HG03571 (cell line): Measurements from ENCODE around the gene LCN15.
"Not testable (repeated sequence)": the region's sequence is repeated elsewhere in the genome, so short reads cannot be mapped to it uniquely, and the experiment has no call there.

Source experiments
- ATAC-seq: cut with Tn5 transposase; IDR thresholded peaks from one replicate; pipeline ENCODE4 v1.9.1; 2021; ENCODE audit not compliant: unreplicated experiment

LCN15 gene

GRCh38 chr9:136794281-136794999, 30.1 kb upstream of the LCN15 start:
- no peak for ATAC-seq

- no peak for ATAC-seq
Observed at GRCh38 chr9:136793086-136793946, 29.0 kb upstream of the LCN15 start.

- ATAC-seq: no peak
Observed at GRCh38 chr9:136792321-136793085, 28.2 kb upstream of the LCN15 start.

- no peak for ATAC-seq
Observed at GRCh38 chr9:136791516-136792276, 27.4 kb upstream of the LCN15 start.

GRCh38 chr9:136790640-136791515, 26.6 kb upstream of the LCN15 start, which contains the start of gene TMEM141:
TSS of gene TMEM141 (plus strand) at chr9:136791344. CDS start at chr9:136791371, 27 bp downstream.
- peak; percentile 88 for ATAC-seq

GRCh38 chr9:136789523-136789937, 25.2 kb upstream of the LCN15 start:
- ATAC-seq: no peak

- ATAC-seq: not testable (repeated sequence)
Observed at GRCh38 chr9:136788644-136789522, 24.6 kb upstream of the LCN15 start.

- ATAC-seq: no peak
Observed at GRCh38 chr9:136787690-136788400, 23.5 kb upstream of the LCN15 start.

- not testable (repeated sequence) for ATAC-seq
Observed at GRCh38 chr9:136786983-136787382, 22.7 kb upstream of the LCN15 start.

GRCh38 chr9:136786451-136786850, 22.1 kb upstream of the LCN15 start:
- ATAC-seq: no peak

- not testable (repeated sequence) for ATAC-seq
Observed at GRCh38 chr9:136785565-136786355, 21.4 kb upstream of the LCN15 start.

- ATAC-seq: no peak
Observed at GRCh38 chr9:136784997-136785361, 20.7 kb upstream of the LCN15 start.

- ATAC-seq: no peak
Observed at GRCh38 chr9:136784249-136784996, 20.1 kb upstream of the LCN15 start.

- no peak for ATAC-seq
Observed at GRCh38 chr9:136782452-136782851, 18.1 kb upstream of the LCN15 start.

- no peak for ATAC-seq
Observed at GRCh38 chr9:136779808-136780207, 15.5 kb upstream of the LCN15 start.

GRCh38 chr9:136777359-136777758, 13.0 kb upstream of the LCN15 start:
- no peak for ATAC-seq

- no peak for ATAC-seq
Observed at GRCh38 chr9:136776947-136777346, 12.6 kb upstream of the LCN15 start.
